ENCODE measurements around the gene PPP4R3C.
"Not testable (repeated sequence)": the region's sequence is repeated elsewhere in the genome, so short reads cannot be mapped to it uniquely, and the experiment has no call there.

Gene PPP4R3C

GRCh38 chrX:27463187-27463586 lies at the start of gene PPP4R3C:
Gene PPP4R3C (minus strand): TSS chrX:27463341. CDS start chrX:27463296, 45 bp downstream.
- DNase-seq, result peak in 2 of 3 experiments; percentile 89 to 95

- DNase-seq, result no peak
Observed at GRCh38 chrX:27491397-27491796, 28.3 kb upstream of the PPP4R3C start.

GRCh38 chrX:27466051-27466450 lies 2.9 kb upstream of the PPP4R3C start:
- DNase-seq, result no peak

GRCh38 chrX:27465036-27465435 lies 1.9 kb upstream of the PPP4R3C start:
- no peak for DNase-seq

- DNase-seq, result not testable (repeated sequence)
Observed at GRCh38 chrX:27459129-27459528, 4.0 kb downstream of the PPP4R3C start.

- DNase-seq, result not testable (repeated sequence)
Observed at GRCh38 chrX:27458544-27458943, 4.6 kb downstream of the PPP4R3C start.

GRCh38 chrX:27451324-27451723 lies 11.8 kb downstream of the PPP4R3C start:
- DNase-seq, result no peak

GRCh38 chrX:27446423-27446822 lies 16.7 kb downstream of the PPP4R3C start:
- DNase-seq, result no peak

- no peak for DNase-seq
Observed at GRCh38 chrX:27445438-27445837, 17.7 kb downstream of the PPP4R3C start.

- no peak for DNase-seq
Observed at GRCh38 chrX:27444093-27444908, 18.8 kb downstream of the PPP4R3C start.

GRCh38 chrX:27442392-27442791 lies 20.7 kb downstream of the PPP4R3C start:
- DNase-seq, result not testable (repeated sequence)

GRCh38 chrX:27439771-27440170 lies 23.4 kb downstream of the PPP4R3C start:
- DNase-seq, result no peak

- DNase-seq, result no peak
Observed at GRCh38 chrX:27438937-27439336, 24.2 kb downstream of the PPP4R3C start.

GRCh38 chrX:27435031-27435430 lies 28.1 kb downstream of the PPP4R3C start:
- no peak for DNase-seq
